ENCODE results near the gene GRK6. TPM values are rescaled to one million over a fixed set of nuclear protein-coding genes. Genes with fewer than 3 reads are reported as not detected.

Gene GRK6
- total and polyA plus RNA-seq, 2 experiments from 2014 or later, result 39.6 to 62.1 TPM

GRCh38 chr5:177456976-177457851 is 30.7 kb downstream of the GRK6 start:
- H3K9me3 ChIP-seq (ENCODE audit: low read depth), result no peaks in the 10 kb centered on the region
- H3K27ac ChIP-seq, result peak overlapping the region; percentile 35
- peaks cover 16% of the 10 kb centered on the region for H3K36me3 ChIP-seq
- DNase-seq (ENCODE audit: low read depth in 1 of 2, low spot score in 1 of 2), result peak; percentile 96 to 98
- peaks cover 8% of the 10 kb centered on the region for H3K27me3 ChIP-seq
- H3K4me3 ChIP-seq, result no peak overlapping the region
- TF ChIP-seq CTCF (IDR thresholded peaks at IDR 0.05; ENCODE audit: low read depth, low read length), result peak; percentile 52
- peaks cover 9% of the 10 kb centered on the region for H3K4me1 ChIP-seq (ENCODE audit: low read depth)

- Histone ChIP-seq H3K4me1 (ENCODE audit: low read depth) (peaks cover 9% of the 10 kb centered on the region), H3K27me3 (peaks cover 8% of the 10 kb centered on the region), H3K9me3 (ENCODE audit: low read depth) (no peaks in the 10 kb centered on the region), H3K27ac (no peak overlapping the region), H3K4me3 (no peak overlapping the region), H3K36me3 (peaks cover 16% of the 10 kb centered on the region)
- no peak for TF ChIP-seq CTCF (IDR thresholded peaks at IDR 0.05; ENCODE audit: low read depth, low read length)
- no peak for DNase-seq (ENCODE audit: low read depth in 1 of 2, low spot score in 1 of 2)
These were observed 31.6 kb downstream of the GRK6 start for GRCh38 chr5:177457852-177458681.

- DNase-seq (ENCODE audit: low read depth in 1 of 2, low spot score in 1 of 2), result peak in 1 of 2 donors; percentile 25
- Histone ChIP-seq H3K4me1 (ENCODE audit: low read depth) (peaks cover 6% of the 10 kb centered on the region), H3K27ac (no peak overlapping the region), H3K4me3 (no peak overlapping the region), H3K9me3 (ENCODE audit: low read depth) (no peaks in the 10 kb centered on the region), H3K27me3 (peaks cover under 1% of the 10 kb centered on the region), H3K36me3 (peaks cover 16% of the 10 kb centered on the region)
- no peak for TF ChIP-seq CTCF (IDR thresholded peaks at IDR 0.05; ENCODE audit: low read depth, low read length)
These were observed 32.5 kb downstream of the GRK6 start for GRCh38 chr5:177458912-177459350.

- Histone ChIP-seq H3K27me3 (no peaks in the 10 kb centered on the region), H3K27ac (no peak overlapping the region), H3K4me1 (ENCODE audit: low read depth) (peaks cover 6% of the 10 kb centered on the region), H3K4me3 (no peak overlapping the region), H3K9me3 (ENCODE audit: low read depth) (no peaks in the 10 kb centered on the region), H3K36me3 (peaks cover 16% of the 10 kb centered on the region)
- no peak for TF ChIP-seq CTCF (IDR thresholded peaks at IDR 0.05; ENCODE audit: low read depth, low read length)
- DNase-seq (ENCODE audit: low read depth in 1 of 2, low spot score in 1 of 2), result no peak
These were observed 32.9 kb downstream of the GRK6 start for GRCh38 chr5:177459357-177459756.

GRCh38 chr5:177459819-177460628 is 33.5 kb downstream of the GRK6 start:
- no peak for TF ChIP-seq CTCF (IDR thresholded peaks at IDR 0.05; ENCODE audit: low read depth, low read length)
- DNase-seq (ENCODE audit: low read depth in 1 of 2, low spot score in 1 of 2), result no peak
- Histone ChIP-seq H3K27me3 (no peaks in the 10 kb centered on the region), H3K4me3 (no peak overlapping the region), H3K4me1 (ENCODE audit: low read depth) (peaks cover 6% of the 10 kb centered on the region), H3K27ac (no peak overlapping the region), H3K36me3 (peaks cover 20% of the 10 kb centered on the region), H3K9me3 (ENCODE audit: low read depth) (no peaks in the 10 kb centered on the region)
